ENCODE measurements around the gene IFNG-AS1. TPM values are rescaled to one million over a fixed set of nuclear protein-coding genes. Genes with fewer than 3 reads are reported as not detected.

IFNG-AS1 gene
- total and polyA plus RNA-seq, 12 donors = 0.13 to 1.7 (median 0.46) TPM; not detected in 4

DNA sequence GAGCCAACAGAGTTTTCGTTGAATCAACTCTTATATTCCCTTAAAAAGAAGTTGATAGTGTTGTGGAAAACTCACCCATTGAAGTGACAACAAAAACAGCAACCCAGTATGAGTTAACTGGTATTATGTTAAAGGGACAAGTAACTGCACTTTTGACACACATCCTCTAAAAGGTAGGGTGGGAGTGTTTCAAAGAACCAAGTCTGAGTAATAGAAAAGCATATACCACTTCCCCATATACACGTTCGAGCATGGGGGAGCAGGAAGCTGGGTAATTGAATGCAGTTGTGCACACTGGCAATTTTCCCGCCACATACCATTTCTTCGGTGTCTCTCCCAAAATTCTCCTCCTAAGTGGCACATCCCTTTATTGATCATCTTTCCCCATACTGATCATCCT, 31.5 kb downstream of the IFNG-AS1 start:
- ATAC-seq = no peak
- intact Hi-C loops (cut with DNase I) = no loop called here
- H3K4me3 ChIP-seq = no peak overlapping the region
- TF ChIP-seq CTCF (IDR thresholded peaks at IDR 0.05) = no peak
- WGBS, 2 donors = 78 to 83% methylated on average over 5 of the region's 5 CpGs
- H3K36me3 ChIP-seq = no peaks in the 10 kb centered on the region
- H3K4me1 ChIP-seq = no peaks in the 10 kb centered on the region
- no peak overlapping the region for H3K27ac ChIP-seq
- H3K9me3 ChIP-seq = peaks cover 0 to 6% (median 0%) of the 10 kb centered on the region in 11 donors
- H3K27me3 ChIP-seq = no peaks in the 10 kb centered on the region
- no peak for DNase-seq

DNA sequence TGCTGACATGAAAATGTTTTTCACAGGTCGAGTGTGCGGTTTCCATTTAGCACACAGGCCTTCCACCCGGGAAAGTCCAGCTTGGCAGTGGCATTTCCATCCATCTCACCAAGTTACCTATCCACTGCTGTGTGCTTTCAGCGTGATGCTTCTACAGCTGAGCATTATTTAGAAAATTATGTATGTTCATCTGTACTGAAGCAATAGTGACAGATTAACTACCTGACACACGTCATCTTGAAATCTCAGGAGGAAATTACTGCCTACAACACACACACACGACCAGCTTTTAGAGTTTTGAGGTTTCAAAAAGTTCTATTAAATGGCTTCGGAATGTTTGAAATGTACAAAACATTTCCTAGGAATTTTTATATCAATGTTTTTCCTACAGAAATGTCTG, 39.4 kb downstream of the IFNG-AS1 start:
- intact Hi-C loops (cut with DNase I) = no loop called here
- no peak for ATAC-seq
- 84 to 90% methylated on average over 7 of the region's 7 CpGs for WGBS, 2 donors
- no peaks in the 10 kb centered on the region for H3K9me3 ChIP-seq
- no peaks in the 10 kb centered on the region for H3K4me1 ChIP-seq
- no peak overlapping the region for H3K27ac ChIP-seq
- TF ChIP-seq CTCF (IDR thresholded peaks at IDR 0.05) = no peak
- no peak overlapping the region for H3K4me3 ChIP-seq
- H3K27me3 ChIP-seq = no peaks in the 10 kb centered on the region
- DNase-seq = no peak
- H3K36me3 ChIP-seq = no peaks in the 10 kb centered on the region

- 69 to 79% methylated on average over 1 of the region's 1 CpG for WGBS, 2 donors
- no peak for TF ChIP-seq CTCF (IDR thresholded peaks at IDR 0.05)
- intact Hi-C loops (cut with DNase I) = no loop called here
Measured at GRCh38 chr12:68030248-68030647, 41.0 kb downstream of the IFNG-AS1 start.

GRCh38 chr12:68031174-68031573, 41.9 kb downstream of the IFNG-AS1 start:
- Histone ChIP-seq H3K4me3 (no peak overlapping the region), H3K27me3 (no peaks in the 10 kb centered on the region), H3K4me1 (no peaks in the 10 kb centered on the region), H3K36me3 (no peaks in the 10 kb centered on the region), H3K9me3 (no peaks in the 10 kb centered on the region), H3K27ac (no peak overlapping the region)
- 87 to 90% methylated on average over 3 of the region's 3 CpGs for WGBS, 2 donors
- ATAC-seq (no peak), DNase-seq (no peak)
- intact Hi-C loops (cut with DNase I) = no loop called here
- no peak for TF ChIP-seq CTCF (IDR thresholded peaks at IDR 0.05)

More at GRCh38 chr12:68030248-68030647, 41.0 kb downstream of the IFNG-AS1 start:
- Histone ChIP-seq H3K4me3 (no peak overlapping the region), H3K36me3 (no peaks in the 10 kb centered on the region), H3K27ac (no peak overlapping the region), H3K9me3 (no peaks in the 10 kb centered on the region), H3K4me1 (no peaks in the 10 kb centered on the region), H3K27me3 (no peaks in the 10 kb centered on the region)
- DNase-seq (no peak), ATAC-seq (no peak)

All from heart right ventricle (tissue), 16 donors.